ENCODE results near the gene SLC5A1.
"Not testable (repeated sequence)": the region's sequence is repeated elsewhere in the genome, so short reads cannot be mapped to it uniquely, and the experiment has no call there.

The SLC5A1 gene

GRCh38 chr22:32144496-32145274 is 101.6 kb downstream of the SLC5A1 start:
- DNase-seq (ENCODE audit: extremely low read depth, low read depth), result no peak
- TF ChIP-seq CTCF (IDR thresholded peaks at IDR 0.05; ENCODE audit: low read depth, low read length), result no peak

- not testable (repeated sequence) for DNase-seq (ENCODE audit: extremely low read depth, low read depth)
These were observed 104.1 kb downstream of the SLC5A1 start for GRCh38 chr22:32147128-32147527.

- DNase-seq (ENCODE audit: extremely low read depth, low read depth), result not testable (repeated sequence)
These were observed 105.3 kb downstream of the SLC5A1 start for GRCh38 chr22:32148372-32148771.

- DNase-seq (ENCODE audit: extremely low read depth, low read depth), result not testable (repeated sequence)
These were observed 107.6 kb downstream of the SLC5A1 start for GRCh38 chr22:32150647-32151046.

GRCh38 chr22:32151641-32152040 is 108.6 kb downstream of the SLC5A1 start:
- not testable (repeated sequence) for DNase-seq (ENCODE audit: extremely low read depth, low read depth)

- not testable (repeated sequence) for DNase-seq (ENCODE audit: extremely low read depth, low read depth)
These were observed 111.7 kb downstream of the SLC5A1 start for GRCh38 chr22:32154727-32155126.

- DNase-seq (ENCODE audit: extremely low read depth, low read depth), result not testable (repeated sequence)
These were observed 114.6 kb downstream of the SLC5A1 start for GRCh38 chr22:32157632-32158031.

- no peak for TF ChIP-seq CTCF (IDR thresholded peaks at IDR 0.05; ENCODE audit: low read depth, low read length)
- DNase-seq (ENCODE audit: extremely low read depth, low read depth), result no peak
These were observed 115.9 kb downstream of the SLC5A1 start, which contains the start of gene C22orf42 for GRCh38 chr22:32158712-32159533. Gene C22orf42 (minus strand): TSS chr22:32159303. CDS start chr22:32159215, 88 bp downstream.

- not testable (repeated sequence) for DNase-seq (ENCODE audit: extremely low read depth, low read depth)
These were observed 117.3 kb downstream of the SLC5A1 start for GRCh38 chr22:32160411-32160810.
